Glomerular visceral epithelial cell (primary cell): ENCODE measurements around the gene PRCD.

ENCODE experiments used
- DNase-seq: peaks from one replicate; pipeline ENCODE4 v3.0.0-alpha.2; 2016; ENCODE audit errors: extremely low spot score

Gene PRCD, protein sequence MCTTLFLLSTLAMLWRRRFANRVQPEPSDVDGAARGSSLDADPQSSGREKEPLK

DNA sequence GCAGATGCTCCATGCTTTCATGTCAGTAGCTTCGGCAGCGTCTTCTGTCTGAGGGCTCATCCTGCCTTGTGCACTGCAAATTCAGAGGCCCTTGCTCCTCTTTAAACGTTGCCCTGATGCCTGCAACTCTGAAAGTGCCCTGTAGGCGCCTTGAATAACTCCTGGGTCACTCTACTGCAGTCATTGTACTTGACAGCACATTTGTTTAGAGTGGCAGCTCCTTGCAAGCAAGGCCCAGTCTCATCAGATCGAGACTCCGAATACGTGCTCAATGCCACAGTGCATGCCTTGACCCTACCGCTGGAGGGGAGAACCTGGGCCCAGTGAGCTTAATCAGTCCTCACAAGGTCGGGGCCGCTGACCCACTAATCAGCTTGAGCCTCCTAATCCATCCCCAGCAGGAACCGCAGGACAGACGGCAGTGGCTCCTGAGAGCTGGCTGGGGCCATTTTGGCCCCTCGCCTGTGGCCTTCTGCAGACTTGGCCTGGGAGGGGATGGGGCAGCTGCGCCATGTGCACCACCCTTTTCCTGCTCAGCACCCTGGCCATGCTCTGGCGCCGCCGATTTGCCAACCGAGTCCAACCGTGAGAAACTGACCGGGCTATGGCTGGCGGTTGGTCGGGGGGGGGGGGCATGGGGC, at the start of gene PRCD:
Gene PRCD, plus strand, starts transcription at position 414 of the 641 bp plus-strand sequence. Its CDS starts 98 bp downstream, at position 512.
- no peak for DNase-seq

DNA sequence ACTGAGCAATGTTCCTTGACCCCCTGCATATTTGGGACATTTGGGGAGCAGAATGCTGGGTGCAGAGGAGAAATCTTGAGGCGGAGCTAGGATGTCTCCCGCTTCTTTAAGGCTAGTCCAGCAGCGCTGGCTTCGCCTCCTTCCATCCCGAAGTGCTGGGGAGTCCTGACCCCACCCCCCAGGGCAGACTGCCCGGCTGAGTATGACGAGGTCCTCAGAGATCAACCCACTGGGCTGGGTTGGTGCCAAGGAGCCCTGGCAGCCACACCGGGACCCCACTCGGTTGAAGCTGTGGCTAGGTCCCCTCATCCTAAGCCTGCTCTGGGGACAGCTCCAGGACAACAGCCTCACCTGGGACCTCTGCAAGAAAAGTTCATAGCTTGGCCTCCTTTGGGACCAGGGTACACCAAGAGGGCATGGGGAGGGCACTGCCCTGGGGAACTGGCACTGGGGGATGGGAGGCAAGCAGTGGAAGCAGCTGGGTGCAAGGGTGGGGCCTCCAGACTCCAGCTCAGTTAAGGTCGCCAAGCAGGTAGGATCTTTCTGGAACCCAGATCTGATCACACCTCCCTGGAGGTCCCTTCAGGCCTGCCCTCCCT, 49.6 kb upstream of the PRCD start:
- DNase-seq = no peak

DNA sequence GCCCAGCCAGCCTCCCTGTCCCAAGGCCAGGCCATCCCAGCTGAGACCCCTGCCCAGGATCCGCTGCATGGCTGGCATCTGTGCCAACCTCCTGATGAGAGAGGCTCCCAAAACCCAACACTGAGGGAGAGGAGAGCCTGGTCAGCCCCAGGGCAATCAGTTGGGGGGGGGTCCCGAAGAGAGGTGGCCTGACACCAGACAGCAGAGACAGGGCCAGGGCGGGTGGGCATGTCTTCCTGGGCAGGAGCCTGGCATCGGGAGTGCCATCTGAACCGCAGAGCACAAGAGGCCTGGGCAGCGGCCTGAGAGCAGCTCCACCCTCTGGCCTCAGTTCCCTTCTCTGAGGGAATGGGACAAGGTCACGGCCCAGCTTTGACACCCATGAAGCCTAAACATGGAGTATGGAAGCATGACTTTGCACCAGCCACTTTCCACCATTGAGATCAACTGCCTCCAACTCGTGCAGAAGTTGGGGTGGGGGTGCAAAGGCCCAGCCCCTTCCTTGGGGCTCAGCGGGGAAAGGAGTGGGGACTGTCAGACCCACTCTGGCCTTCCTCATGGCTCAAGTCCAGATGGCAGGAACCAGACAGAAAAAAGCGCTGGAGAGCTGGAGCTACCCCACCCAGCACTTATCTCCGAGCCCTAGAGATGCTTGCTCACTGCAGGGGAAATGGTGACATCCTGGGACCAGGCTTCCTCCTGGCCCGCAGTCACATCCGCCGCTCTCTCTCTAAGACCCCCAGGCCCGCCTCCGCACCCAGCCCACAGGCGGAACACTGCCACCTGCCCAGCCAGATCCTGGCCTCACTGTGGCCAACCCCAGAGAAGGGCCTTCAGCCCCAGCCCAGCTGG, 48.3 kb upstream of the PRCD start:
- no peak for DNase-seq

DNA sequence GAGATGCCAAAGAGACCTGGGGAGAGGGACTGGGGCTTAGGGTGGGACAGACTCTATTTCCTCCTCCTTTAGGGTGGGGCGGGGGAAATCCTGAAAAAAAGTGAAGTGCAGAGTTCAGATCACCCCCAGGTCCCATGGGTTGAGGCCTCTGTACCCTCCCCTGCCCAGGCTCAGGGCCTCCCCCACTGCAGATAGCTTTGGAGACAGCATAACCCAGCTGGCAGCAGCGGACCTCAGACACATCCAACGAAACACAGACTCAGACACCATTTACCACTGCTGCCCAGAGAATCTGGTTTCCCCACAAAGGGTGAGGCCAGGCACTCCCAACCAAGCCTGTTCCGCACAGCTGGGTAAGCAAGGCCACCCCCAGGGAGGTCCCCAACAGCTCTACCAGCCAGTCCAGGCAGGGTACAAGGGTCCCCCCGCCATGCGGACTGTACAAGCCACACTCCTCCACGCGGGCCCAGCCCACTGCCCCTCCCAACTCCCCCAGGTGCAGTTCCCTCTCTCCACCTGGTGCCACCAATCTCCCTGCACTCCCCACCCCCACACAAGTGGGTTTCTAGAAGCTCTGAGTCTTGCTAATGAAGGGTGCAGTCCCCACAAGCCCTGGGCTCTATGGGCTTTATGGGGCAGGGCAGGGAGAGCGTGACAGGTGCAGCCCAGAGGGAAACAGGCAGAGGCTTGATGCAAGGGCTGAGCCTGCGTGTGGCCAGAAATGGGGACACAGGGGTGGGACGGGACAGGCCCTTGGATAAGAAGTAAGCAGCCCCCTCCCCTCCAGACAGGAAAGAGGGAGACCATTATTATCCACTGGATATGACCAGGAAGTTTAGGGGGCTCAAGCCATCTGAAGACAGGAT, 47.5 kb upstream of the PRCD start:
- DNase-seq = no peak

DNA sequence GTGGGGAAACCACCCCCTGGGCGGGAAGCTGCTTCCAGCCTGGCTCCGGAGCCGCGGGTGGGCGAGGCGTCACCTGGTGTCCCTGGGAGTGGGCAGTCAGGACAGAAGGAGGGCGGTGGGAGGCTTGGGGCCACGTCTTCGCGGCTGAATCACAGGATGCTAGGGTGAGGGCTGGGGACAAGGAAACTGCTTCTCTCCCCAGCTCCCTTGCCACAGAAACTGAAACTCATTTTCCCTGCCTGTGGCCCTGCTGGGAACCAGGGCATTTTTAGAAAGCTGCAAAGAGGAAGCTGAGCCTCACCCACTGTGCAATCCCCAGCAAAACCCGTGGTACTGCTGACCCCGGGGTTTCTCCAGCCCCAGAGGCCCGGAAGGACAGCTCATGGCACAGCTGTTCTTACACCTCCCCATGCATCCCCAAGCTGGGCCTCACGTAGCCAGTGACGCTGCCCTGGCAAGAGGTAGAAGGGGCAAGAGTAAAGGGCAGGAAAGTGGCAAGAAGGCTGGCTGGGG, 46.8 kb upstream of the PRCD start:
- peak; percentile 82 for DNase-seq

DNA sequence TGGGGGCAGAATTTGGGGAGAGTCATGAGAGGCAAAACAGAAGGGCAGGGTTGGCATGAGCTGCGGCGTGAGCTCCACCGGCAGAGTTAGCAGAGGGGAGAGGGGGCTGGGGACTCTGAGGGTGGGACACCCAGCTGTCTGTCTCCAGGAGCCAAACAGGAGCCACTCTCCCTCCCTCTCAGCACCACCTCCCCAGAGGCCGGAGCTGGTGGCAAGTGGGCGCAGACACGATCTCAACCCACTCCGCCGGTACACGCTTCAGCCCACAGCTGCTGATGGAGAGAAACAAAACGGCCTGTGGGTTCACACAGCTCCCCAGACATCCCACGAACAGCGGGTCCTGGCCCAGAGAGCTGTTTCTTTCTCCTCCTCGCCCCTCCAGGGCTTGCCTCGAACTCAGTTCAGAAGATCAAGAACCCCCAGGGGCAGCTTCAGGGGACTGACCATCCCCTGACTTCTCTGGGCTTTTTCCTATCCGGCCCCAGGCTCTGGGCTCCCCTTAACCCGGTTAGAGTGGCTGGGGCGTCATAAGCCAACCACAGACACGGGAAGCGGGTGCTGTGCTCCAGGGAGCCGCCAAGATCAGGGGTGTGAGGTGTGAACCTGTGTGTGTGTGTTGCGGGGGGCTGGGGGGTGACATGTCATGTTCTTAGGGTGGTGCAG, 46.2 kb upstream of the PRCD start:
- DNase-seq = no peak

DNA sequence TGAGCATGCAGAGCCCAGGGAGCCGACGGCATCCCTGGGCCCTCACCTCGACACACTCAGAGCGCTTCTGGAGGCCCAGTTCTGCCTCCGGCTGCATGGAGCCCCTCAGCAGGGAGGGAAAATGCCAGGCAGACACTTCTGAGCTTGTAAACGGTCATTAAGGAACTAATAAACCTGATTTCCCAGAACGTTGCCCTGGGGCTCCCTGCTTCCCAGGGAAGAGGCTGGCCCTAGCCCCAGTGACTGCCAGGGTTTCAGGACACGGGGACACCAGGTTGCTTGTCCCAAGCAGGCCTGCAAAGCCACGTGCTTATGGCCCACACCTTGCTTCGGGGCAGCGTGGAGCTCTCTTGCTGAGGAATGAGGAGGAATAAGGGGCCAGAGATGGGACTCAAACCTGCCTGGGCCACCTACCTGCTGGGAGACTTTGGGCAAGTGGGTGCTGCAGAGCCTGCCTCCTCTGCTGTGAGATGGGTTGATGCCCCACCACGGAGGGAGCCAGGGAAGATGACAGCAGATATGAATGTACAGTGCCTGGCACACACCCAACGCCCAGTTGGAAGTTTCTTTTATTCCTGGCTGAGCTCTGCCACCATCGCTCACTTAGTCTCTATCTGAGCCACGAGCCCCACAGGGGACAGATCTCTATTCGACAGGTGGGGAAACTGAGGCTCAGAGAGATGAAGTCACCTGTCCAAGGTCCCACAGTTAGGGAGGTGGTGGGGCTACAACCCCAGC, 44.0 kb upstream of the PRCD start:
- no peak for DNase-seq

DNA sequence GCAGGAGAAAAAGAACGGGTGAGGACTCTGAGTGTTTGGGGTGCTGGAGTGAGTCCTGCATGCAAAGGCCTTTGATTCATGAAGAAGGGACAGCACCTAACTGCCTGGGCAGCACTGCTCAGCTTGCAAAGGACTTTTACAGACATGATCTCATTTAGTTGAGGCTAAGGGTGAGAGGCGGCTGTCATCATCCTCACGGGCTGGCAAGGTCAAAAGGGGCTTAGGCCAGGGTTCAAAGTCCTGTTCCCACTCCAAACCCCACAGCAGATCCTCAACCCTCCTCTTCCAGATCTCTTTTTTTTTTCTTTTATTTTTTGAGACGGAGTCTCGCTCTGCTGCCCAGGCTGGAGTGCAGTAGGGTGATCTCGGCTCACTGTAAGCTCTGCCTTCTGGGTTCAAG, 43.4 kb upstream of the PRCD start:
- DNase-seq = no peak

DNA sequence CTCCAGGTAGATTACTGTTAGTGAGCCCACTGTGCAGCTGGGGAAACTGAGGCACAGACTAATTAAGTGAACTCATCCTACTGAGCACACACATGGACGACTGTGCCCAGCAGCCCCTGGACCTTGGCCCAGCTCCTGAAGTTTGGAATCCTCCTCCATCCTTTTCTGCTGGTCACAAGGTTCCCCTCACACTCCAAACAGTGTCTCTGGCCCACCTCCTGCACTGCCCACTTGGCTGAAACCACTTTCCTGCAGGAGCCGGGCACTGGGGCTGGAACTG, 42.2 kb upstream of the PRCD start:
- no peak for DNase-seq

DNA sequence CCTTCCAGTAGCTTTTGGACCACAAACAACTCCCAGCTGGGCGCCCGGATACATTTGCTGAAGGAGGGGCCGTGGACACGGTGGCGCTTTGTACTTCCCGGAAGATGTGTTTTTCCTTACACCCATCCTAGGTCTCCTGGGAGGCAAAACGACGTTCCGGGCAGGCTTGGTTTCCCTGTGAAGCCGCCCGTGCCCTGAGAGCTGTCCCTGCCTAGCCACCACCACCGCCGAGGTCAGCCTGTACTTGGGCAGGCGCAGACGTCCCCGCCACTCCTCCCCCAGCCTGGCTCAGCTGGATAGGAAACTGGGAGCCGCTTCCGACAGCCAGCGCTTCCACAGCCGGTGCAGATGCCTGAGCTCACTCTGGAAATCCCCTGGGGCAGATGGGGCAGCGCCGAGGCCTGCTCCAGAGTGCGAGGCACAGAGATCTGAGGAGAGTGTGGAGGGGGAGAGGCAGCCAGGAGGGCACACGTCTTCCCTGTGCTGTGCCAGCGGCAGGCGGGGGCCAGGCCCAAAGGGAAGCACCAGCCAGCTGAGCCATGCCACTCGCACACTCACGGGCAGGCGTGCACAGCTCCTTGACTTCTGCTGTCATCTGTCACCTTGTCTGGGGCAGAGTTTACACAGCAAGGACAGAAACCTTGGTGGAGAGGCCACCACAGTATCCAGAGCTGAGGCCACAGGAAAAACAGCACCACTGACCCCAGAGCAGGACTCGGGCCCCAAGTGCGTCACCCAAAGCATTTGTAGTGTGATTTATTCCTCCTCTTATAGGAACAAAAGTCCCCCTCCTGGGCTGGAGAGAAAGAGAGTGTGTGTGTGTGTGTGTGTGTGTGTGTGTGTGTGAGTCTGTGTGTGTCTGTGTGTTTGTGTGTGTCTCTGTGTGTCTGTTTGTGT, 41.6 kb upstream of the PRCD start:
- DNase-seq = peak; percentile 97

DNA sequence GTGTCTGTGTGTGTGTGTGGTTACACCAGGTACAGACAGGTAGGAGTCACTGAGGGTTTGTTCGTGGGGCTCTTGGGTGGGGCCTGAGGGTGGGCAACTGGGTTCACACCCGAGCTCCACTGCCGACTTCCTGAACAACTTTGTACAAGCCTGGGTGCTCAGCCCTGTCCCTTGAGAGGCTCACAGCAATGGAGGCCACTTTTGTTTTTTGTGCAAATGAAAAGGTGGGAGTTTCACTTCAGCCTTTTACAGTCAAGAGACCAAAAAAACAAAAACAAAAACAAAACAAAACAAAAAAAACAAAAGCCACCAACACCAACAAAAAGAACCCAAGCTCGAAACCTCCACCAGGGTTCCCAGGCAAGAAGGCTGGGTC, 41.0 kb upstream of the PRCD start:
- DNase-seq = no peak

DNA sequence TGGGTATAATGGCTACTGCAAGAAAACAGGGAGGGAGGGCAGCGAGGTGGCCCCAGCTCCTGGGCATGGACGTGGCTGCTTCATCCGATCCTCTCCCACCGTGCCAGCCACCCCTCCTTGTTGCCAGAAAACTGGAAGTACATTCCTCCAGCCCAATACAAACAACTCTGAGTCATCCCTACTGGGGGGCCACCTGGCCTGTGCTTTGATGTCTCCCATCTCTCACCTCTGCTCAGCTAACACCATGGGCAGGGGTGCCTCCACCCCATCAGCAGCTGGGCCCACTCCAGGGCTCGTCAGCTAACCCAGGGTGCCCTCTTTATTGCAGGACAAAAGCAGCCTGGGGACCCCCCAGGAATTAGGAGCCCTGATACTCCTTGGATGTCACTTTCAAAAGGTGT, 40.6 kb upstream of the PRCD start:
- peak; percentile 62 for DNase-seq

DNA sequence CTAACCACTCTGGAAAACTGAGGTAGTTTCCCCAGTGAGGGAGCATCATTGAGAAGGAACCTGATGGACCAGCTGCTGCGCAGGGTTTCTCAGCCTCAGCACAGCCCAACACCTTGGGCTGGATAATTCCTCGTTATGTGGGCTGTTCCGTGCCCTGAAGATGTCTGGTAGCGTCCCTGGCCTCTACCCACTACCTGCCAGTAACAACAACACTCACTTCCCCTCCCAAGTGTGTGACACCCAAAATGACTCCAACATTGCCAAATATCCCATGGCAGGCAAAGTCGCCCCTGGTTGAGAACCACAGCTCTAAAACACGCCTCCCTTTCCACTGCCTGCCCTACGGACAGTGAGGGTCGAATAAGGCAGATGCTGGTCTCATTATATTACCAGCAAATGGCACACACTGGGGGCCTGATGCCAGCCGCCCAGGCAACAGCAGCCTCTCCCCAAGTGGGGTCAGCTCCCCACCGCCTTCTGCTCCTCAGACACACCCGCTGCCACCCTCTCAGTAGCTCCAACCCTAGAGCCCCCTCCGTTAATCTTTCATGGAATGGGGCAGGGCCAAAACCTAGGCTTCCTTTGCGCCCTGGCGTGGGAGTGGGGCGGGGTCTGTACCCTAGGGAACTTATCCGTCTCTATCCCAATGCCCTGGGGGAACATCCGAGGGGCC, 39.6 kb upstream of the PRCD start:
- no peak for DNase-seq

DNA sequence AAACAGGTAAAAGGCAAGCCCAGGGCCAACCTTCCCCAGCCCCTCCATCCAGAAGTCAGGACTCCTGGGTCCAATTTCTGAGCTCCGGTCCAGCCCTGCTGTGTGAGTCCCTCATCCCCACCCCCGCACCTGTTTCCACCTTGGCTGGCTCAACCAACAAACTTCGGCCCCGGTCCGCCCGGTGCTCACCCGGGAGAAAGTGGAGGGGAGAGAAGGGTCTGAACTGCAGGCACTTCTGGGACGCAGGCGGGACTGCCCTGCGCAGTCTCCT, 39.2 kb upstream of the PRCD start:
- DNase-seq = no peak

DNA sequence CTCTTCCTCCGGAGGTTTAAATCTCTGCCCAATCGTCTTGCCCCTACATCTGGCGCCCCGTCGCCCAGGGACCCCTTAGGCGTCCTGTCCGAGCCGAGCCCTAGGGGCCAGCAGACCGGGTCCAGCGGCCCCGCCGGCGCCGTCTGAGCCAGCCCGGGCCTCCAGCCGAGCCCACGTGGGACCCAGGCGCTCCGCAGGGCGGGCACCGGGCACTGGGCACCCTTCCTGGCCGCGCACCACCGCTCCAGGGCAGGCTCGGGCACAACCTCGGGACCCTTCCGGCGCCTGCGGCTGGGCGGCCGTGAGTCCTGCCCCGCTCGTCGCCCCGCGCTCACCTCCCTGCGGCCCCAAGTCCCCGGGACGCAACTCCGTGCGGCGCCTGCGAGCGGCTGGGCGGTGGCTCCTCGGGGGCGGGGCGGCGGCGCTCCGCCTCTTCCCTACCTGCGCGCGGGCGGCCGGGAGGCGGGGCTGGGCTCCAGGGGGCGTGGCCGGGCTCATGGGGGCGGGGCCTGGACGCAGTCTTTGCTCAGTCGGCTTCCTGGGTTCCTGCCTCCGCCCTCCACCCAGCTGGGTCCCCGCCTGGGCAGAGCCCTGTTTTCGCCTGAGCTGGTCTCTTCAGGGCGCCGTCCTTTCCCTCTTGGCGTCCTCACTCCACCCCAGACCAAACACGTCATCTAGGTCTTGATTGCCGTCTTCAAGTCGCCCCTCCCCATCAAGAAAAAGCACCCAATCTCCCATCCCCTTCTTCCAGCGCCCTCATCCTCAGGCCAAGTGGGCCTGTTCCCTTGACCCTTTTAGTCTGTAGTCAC, 38.6 kb upstream of the PRCD start, which contains the start of gene RHBDF2:
Gene RHBDF2, minus strand, starts transcription at position 406 of the 809 bp plus-strand sequence. CDS start 19,899 bp downstream, outside the sequence.
- DNase-seq = peak; percentile 93

DNA sequence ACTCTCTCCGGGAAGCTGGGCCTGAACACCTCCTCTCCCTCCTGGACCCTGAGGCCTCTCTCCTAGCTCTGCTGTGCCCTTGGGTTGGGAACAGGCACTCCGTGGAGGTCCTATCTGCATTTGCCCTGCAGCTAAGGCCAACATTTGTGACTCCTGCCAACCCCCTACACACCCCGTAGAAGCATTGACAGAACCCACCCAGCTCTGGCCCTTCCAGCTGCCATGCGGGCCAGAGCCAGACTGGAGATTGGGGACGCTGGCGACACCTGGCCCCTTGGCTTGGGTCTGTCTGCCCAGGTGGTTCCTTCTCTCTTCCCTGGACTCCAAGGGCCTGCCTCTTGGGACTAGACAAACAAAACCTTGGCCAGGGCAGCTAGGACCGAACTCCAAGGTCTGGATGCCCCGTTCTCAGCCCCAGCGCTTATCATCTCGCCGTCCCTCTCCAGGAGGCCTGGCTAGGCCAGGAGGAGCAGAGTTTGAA, 38.0 kb upstream of the PRCD start:
- no peak for DNase-seq

DNA sequence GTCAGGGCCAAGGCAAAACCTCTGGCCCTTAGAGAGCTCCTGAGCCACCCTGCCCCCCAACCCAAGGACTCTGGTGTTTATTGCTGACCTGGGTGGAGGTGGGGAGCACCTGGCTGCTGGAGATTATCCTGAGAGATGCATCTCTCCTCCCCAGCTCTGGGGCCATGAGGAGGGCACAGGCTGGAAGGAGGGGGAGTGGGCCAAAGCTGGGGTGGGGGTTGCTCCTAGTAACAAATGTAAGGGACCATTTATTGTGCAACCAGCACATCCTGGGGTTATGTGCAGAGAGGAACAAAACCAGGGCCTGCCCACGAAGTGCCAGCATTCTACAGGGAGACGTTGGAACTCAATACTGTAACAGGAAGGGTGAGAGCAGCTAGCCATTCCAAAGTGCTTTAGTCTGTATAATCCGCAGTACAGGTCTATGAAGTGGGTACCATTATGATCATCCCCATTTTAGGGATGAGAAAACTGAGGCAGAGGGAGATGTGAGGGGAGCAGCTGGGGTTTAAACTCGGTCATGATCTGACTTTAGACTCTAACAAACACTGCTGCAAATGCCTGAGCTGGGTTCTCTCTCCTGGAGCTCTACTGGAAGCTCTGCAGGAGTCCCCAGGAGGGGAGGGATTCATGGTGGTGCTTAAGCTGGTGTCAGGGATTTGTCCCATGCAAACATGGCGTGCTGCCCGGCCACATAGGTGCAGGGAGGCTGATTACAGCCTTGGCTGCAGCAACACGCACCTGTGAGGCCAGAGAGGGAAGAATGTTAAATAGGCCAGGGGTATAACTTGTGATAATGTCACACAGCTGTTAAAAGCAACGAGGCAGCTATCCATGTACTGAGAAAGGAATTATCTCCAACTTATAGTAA, 37.3 kb upstream of the PRCD start:
- no peak for DNase-seq
